Loucy (cell line): Measurements from ENCODE around the gene COL17A1.

Experiments
- CTCF ChIP-seq: fragments of 200-600 bp; sonication (generic); conservative IDR thresholded peaks from 2 replicates; pipeline ENCODE4 v1.5.1; 2014; ENCODE audit warnings: mild to moderate bottlenecking, antibody characterized with exemption, low read length
- EZH2phosphoT487 ChIP-seq: fragments of 200-600 bp; IDR thresholded peaks from 2 replicates; pipeline ENCODE4 v1.6.1; 2018; ENCODE audit warnings: antibody characterized with exemption, mild to moderate bottlenecking, moderate library complexity, borderline replicate concordance

GRCh38 chr10:104037261-104037951, 48.3 kb downstream of the COL17A1 start:
- TF ChIP-seq CTCF (no peak), EZH2phosphoT487 (no peak)
